T-helper 2 cell treated with Interferon-gamma antibody and Interleukin-4, amounts not matched to agents 100 ng/mL and 5 ng/mL, for 36 hours (primary cell): ENCODE measurements around the gene AGBL1. TPM values are rescaled to one million over a fixed set of nuclear protein-coding genes. Genes with fewer than 3 reads are reported as not detected.

Experiments
- intact Hi-C: fragments of 100-400 bp; cut with micrococcal nuclease; formaldehyde crosslinking; loops from one replicate; pipeline ENCODE4 v1.15.1; 2023
- total RNA-seq: library from RNA; stranded (reverse); gene quantifications from 2 replicates; pipeline ENCODE4 v1.2.3, GENCODE V29; 2022

AGBL1 gene
- total RNA-seq, 1 donor from 2014 or later = not detected

DNA sequence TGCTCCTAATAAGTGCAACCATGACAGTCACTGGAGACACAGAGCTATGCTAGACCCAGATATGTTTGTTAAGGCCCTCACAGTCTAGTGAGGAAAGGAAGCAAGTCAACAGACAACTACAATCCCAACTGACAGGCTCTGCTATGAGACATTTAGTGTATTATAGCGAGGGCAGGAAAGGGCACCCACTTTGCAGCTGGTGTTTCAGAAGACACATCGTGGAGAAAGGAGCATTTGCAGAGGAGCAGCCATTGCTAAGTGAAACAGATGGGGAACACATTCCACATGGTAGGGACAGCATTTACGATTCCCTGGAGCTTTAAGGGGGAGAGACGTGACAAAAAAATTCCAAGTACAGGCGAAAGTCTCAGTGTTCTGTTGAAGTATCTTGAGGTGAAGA is 685.6 kb downstream of the AGBL1 start:
- intact Hi-C loops = no loop called here

GRCh38 chr15:86772369-86773059 is 692.8 kb downstream of the AGBL1 start:
- intact Hi-C loops = no loop called here

GRCh38 chr15:86773736-86774135 is 694.1 kb downstream of the AGBL1 start:
- intact Hi-C loops = no loop called here

GRCh38 chr15:86776145-86776544 is 696.5 kb downstream of the AGBL1 start:
- intact Hi-C loops = no loop called here

GRCh38 chr15:86796521-86796920 is 716.9 kb downstream of the AGBL1 start:
- intact Hi-C loops = no loop called here

GRCh38 chr15:86797135-86797534 is 717.5 kb downstream of the AGBL1 start:
- intact Hi-C loops = no loop called here

GRCh38 chr15:86799226-86799625 is 719.6 kb downstream of the AGBL1 start:
- intact Hi-C loops = no loop called here

DNA sequence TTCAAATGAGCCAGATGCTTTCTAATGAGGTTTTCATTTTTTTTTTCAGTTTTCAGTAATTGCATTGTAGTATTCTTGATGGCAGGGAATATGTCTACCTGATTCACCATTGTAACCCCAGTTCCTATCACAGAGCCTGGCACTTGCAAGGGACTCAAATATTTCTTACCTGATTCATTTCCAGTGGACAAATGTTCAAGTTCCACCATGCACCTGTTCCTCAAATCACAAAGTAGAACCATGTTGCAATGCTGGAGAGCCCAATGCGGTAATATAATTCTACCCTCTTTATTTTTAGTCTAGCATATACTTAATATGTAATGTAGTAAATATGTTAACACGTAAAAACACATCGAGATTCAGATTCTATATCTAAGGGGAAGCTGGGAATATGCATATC is 722.6 kb downstream of the AGBL1 start:
- intact Hi-C loops = no loop called here

DNA sequence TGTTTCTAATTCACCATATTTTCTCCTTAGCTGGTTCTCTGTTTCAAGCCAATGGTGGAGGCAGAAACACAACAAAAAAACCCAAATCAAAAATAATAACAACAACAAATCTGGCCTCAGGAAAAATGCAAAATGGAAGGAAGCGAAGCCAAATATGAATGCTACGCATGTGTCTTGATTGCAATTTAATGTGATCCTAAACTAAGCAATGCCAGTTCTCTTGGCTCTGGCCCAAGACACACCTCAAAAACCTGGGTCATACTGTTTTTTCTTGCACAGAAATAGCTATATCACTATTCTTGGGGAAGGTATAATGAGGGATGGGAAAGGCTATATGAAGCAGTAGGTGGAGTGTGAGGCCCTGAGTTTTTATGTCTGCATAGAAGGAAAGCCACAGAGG is 724.7 kb downstream of the AGBL1 start:
- intact Hi-C loops = no loop called here

GRCh38 chr15:86810329-86810728 is 730.7 kb downstream of the AGBL1 start:
- intact Hi-C loops = no loop called here

GRCh38 chr15:86813892-86814291 is 734.2 kb downstream of the AGBL1 start:
- intact Hi-C loops = no loop called here

DNA sequence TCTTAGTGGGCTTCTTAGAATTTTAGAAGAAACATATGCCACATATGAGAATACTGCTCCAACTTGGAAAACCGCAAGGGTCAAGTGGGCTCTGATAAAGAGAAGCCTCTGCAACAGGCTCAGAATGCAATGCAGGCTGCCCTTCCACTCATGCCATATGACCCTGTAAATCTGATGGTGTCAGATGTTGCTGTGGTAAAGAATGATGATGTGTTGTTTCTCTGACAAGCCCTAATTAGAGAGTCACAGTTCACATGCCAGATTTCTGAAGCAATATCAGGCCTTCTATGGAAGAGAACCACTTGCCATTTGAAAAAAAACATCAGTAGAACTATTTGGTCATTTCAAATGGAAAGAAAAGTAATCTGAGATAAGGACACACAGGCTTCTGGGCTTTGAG is 749.6 kb downstream of the AGBL1 start:
- intact Hi-C loops = no loop called here

GRCh38 chr15:86830304-86830703 is 750.6 kb downstream of the AGBL1 start:
- intact Hi-C loops = no loop called here

DNA sequence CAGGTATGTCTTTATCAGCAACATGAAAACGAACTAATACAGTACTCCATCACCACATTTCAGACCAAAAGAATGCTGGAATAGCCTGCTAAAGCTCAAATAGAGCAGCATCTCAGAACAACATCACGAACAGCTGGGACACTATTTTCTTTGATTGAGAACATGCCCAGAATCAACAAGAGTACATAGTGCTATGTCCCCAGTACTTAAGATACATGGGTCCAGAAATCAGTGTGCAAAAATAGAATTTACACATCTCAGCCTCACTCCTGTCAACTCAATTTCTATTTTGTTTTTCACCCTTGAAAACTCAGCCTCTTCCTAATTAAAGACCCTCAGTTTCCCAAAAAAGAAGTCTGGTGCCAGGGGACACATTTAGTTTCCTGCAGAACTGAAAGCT is 753.9 kb downstream of the AGBL1 start:
- intact Hi-C loops = no loop called here

DNA sequence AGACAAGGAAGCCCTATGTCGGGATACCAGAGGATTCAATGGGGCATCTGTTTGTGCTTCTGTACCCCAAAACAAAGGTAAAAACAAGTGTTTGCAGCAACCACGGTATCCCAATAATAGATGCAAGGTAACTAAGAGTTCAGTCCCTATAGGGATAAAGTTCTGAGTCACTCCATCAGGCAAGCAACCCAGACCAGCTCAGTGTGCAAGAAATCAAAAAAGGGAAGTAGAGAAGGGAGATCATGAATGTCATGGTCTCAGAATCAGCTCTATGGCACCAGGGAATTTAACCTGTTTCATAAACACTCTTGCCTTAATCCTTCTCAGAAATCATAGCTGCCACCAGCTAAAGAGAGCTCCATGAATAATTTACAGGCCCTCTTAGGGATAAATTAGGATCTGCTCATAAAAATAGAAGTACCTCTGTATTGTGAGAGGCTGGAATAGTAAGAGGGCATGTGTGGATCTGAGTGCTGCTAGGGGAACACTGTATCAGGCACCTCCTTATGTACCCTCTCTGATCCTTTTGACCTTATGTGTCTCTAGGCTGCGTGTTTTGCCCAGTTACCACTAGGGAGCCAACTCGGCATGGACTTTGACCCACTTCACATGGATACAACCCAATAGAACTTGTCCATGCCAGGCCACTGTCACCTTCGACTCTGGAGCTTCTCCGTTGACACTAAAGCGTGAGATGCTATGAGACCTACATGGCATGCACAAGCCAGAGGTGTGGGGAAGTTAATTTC is 754.6 kb downstream of the AGBL1 start:
- intact Hi-C loops = no loop called here

DNA sequence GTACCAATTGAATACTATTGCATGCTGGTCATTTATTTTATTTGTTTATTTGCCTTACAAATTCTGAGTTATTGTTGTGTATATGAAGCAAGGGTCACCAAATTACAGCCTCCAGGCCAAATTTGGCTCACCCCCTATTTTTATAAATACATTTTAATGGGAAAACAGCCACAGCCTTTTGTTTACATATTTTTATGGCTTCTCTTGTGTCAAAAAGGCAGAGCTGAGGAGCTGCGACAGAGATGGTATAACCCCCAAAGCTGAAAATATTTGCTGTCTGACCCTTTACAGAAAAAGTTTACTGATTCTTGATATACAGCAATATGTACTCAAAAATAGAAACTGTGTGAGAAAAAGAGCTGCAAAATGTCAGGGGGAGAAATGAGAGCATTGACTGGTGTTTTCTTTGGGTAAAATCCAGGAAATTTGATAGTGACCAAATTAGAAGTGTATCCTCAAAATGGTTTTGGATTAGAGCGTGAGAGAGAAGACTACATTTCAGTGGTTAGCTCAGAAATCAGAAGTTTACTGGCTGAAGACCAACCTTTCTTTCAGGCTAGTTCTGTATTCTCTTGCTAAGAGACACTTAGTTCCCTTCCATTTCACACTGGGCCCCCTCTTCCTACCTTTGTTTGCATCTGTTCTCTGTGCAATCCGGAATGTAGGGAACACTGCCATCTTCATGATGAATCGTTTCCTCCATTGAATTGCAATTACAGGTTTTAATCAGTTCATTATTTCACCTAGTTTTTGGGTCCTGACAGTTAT is 757.8 kb downstream of the AGBL1 start:
- intact Hi-C loops = no loop called here

GRCh38 chr15:86839502-86839901 is 759.8 kb downstream of the AGBL1 start:
- intact Hi-C loops = no loop called here

DNA sequence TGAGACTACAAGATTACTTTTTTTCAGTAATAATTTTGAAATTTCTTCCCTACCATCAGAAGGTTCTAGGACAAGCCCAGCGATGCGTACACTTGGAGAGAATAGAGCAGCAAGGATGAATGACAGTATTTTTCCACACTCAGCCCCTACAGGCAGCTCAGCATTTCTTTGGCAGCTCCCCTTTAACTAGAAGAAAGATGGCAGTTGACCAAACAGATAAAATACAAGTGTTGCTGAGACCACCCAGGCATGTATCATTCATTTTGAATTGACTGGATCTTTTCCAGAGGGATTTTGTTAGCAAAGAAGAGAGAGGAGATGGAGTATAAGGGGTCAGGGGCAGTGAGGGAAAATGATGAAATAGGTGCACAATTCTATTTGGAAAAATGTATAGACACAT is 761.3 kb downstream of the AGBL1 start:
- intact Hi-C loops = no loop called here

GRCh38 chr15:86842199-86842598 is 762.5 kb downstream of the AGBL1 start:
- intact Hi-C loops = no loop called here

DNA sequence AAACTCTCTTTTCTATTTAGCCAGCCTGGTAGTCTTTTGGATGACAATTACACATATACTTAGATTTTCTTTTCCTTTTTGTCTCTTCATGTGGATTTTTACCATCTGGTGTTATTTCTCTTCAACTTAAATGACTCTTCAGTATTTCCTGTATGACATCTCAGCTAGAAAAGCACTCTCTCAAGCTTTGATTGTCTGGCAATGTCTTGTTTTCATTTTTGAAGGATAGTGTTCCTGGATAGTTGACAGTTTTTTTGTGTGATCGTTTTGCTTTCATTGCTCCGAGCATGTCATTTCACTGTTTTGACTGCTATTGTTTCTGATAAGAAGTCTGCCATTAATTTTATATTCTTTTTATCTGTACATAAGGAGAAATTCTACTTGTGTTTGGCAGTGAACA is 766.4 kb downstream of the AGBL1 start:
- intact Hi-C loops = no loop called here

- intact Hi-C loops = no loop called here
Observed at GRCh38 chr15:86849136-86849535, 769.5 kb downstream of the AGBL1 start.

DNA sequence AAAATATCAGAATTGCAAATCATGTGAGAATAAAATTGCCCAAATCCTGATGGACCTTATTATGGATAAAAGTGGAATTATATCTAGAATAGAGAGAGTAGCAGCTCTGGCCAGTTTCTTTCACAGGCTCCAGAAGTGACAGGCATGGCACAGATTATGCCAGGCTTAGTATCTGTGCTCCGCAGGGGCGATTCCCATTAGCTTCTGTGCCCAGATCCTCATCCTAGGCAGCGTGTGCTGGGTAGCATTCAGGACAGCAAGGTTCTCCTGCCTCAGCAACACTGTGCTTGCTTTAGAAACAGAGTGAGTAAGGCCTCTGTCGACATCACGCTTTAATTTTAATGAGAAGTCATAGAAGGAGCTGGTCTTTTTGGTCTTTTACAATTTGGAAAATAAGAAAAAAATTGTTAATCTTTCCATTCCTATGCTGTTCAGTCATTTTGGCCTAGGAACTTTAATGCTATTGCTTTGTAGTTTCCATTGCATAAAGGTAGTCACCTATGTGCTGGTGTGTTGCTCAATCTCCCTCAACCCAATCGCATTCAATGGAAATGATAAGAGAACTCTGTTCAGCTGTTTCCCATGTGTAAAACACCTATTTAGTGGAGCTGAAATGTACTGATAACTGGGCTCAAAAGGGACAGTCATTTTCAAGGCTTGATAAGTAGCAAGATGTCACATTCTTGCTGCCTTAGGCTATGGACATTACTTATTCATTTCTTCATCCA is 770.1 kb downstream of the AGBL1 start:
- intact Hi-C loops = no loop called here
